Activated CD8-positive, alpha-beta memory T cell treated with anti-CD3 and anti-CD28 coated beads, Interleukin-2, amount 50 U/mL, for 1 hour (primary cell): ENCODE results near the gene DHCR7.

ENCODE experiments used
- DNase-seq: peaks from one replicate; pipeline ENCODE4 v3.0.0-alpha.2; 2020; ENCODE audit errors: extremely low read depth

The DHCR7 gene

DNA sequence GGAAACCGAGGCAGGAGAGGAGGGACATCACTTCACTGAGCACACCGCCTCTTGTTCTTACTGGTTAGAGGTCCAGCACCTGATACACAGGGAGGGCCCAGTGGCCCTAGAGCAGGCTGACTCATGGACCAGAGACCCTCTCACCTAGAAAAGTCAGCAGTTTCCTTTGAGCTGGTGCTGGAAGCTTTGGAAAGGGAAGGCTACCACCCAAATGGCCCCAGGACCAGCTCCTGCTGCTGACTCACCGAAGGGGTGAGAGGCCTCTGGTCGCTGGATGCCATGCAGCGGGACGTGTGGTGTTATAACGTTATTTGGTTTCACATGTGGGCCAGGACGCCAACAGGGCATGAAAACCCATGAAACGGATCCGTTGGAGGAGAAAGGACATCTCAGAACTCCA, 8.6 kb upstream of the DHCR7 start:
- DNase-seq, result no peak

DNA sequence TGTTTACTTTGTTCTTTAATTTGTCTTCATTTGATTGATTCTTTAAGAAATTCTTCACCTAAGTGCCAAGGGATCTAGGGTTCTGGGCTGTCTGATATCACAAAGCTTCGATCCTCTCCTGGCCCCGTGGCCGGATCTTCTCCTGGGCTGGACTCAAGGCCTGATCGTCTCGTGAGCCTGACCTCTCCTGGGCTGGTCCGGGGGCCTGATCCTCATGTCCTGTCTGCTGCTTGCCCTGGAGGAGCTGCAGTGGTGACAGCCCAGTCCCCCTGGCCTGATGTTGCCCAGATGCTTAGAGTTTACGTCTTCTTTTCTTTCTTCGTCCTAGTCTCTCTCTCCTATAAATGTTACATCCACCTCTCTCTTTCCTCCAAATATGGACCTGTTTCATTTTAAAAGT, 8.1 kb upstream of the DHCR7 start:
- no peak for DNase-seq

DNA sequence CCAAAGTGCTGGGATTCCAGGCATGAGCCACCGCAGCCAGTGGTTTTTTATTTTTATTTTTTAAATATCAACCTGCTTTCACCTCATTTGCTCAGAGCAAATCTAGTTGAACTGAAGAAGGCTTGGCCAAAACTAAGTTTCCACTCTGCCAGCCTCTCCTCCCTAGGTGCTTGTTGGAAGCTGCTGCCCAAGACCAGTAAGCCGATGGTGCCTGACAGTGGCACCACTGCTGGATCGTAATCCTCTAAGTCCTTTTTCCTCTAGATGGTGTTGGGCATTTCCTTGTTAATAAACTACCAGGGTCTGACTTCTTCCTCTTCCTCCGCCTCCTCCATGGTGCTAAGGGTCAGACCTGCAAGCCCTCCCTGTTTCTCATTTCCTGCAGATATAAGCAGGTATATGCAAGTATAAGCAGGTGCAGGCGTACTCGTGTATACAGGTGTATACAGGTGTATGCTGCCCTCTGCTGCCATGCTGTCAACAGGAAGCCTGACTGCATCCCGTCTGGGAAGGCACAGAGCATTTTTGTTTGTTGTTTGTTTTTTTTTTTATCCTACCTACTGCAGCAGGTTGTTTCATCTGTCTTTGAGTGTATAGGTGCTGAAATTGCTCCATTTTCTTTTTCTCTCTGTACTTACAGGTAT, 6.4 kb upstream of the DHCR7 start:
- DNase-seq, result no peak

DNA sequence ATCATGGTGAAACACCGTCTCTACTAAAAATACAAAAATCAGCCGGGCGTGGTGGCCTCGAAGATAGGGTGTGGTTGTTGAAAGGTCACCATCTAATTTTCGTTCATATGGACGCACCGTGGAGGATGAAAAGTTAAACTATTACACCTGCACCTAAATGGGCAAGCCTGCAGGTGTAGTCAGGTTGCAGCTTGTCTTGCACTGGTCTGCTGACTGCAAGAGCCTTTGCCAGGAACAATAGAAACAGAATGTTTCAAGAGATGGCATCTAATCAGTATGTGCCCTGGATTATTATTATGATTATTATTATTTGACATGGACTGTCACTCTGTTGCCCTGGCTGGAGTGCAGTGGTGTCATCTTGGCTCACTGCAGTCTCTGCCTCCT, 5.7 kb upstream of the DHCR7 start:
- DNase-seq, result no peak

DNA sequence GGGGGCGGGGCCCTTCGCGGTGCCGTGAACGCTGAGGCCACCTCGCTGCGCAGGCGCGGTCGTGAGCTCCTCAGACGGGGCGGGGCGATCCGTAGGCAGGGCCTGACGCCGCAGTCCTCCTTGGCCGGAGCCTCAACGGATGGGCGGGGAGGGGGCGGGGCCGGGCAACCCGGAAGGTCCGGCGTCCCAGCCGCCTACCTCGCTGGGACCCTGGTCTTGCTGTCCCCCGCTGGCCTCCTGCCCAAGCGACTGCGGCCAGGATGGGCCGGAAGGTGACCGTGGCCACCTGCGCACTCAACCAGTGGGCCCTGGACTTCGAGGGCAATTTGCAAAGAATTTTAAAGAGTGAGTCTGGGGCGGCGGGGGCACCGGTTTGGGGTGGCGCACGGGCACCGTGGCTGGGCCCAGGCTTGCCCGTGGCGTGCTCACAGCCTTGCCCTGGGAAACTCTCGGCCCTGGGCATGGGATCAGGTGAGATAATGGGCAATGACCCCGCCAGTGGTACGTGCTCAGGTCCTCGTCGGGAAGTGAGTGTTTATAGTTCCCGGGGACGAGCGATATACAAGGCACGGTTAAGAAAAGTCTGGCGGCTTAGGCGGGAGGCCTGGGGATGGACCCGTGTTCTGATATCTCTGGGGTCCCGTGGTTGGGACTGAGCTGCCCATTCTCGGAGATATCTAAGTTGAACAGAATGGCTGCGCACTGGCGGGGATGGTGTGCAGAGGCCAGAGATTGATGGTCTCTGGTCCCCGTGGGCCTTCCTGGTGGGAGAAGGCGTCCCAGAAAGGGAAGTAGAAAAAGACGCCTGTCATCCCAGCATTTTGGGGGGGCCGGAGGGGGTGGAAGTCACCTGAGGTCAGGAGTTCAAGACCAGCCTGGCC, 5.1 kb upstream of the DHCR7 start, which contains the start of gene NADSYN1:
NADSYN1 (plus strand) TSS at position 167 of the 881 bp plus-strand sequence; CDS start at position 261, 94 bp downstream.
- peak; percentile 69 for DNase-seq

DNA sequence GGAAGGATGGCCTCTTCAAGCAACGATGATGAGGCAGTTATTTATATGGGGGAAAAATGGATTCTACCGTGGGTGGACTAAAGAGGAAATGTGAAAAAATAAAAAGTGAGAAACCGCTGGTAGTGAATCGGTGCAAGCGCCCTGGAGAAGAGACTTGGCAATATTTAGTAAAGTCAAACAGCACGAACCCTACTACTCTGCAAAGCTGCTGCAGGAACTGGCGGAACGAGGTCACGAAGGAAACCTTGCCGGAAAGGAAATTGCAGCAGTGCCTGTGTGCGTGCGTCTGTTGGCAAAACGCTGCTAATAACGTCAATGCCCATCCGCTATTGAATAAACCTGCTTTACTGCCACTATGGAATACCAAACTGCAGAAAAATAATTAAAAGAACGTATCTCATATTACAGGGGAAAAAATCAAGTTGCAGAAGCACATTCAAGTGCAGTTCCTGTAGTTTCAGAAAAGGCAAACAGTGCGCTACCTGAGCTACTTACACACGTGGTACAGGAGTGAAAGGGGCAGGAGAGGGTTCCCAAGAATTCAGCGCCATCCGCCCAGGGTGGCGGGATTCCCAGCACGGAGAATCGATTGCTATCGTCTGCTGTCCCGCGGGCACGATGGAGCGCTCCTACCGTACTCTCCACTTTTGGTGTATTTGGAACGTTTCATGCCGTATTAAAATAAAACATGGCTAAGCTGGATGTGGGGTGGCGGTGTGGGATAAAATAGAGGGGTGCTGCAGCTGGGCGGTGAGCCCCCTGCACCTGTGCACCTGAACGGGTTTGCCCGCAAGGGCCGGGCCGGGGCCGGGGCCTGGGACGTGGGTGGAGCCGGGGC, 4.2 kb upstream of the DHCR7 start:
- peak; percentile 49 for DNase-seq

DNA sequence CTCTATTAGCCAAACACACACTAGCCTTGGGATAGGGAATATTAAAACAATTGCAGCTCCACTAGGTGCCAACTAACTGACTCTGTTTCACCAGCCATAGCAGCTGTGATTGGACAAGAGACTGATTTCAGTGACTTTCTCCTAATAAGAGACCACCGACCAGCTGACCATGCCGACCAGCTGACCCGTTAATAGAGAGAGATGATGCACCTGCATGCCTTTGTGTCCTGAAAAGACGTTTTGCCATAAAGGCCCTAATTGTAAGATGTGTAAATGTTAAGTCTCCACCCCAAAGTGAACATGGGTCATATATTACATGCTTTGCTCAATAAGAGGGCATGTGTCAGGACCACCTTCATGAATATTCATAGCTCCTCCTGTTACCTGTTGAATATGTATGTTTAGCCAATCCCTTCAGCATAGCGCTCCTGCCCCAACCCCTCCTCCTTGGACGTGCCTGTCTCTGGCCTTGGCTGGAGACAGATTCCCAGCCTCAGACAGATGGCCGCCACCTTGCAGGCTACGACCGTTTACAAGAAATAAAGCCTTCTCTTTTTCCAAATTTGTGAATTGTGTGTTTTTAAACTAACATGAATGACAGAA, 3.5 kb upstream of the DHCR7 start:
- DNase-seq, result no peak

DNA sequence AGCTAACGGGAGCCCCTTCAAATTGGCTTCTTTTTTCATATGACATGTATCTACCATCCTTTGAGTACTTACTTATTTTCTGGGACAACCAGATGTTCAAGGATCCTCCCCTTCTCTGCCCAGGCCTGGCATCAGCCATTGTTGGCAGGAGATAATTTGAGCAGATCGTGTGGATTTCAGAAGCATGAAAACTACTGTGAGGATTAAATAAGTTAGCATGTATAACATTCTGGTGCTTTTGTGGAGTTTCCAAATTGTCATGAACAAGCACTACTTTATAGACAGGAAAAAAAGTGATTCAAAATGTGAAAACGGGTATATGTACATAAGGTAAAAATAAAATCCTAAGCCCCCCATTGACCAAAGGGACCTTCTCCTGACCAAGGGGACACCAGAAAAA, 2.7 kb upstream of the DHCR7 start:
- no peak for DNase-seq

DNA sequence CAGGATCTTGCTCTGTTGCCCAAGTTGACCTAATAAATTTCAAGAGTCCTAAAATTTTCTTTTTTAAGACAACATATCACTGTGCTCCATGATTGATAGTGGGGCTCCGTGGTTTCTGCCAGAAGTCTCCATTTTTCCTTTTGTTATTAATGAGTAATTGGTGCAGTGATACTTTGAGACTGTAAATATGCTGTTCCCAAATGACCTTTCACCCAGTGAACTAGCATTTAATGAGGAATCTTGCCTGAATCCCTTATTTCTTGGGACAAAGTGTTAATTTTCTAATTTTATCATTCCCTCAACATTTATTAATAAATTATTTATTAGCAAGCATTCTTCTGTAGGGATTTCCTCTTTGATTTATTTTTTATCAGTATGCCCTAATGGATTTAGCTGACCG, 2.3 kb upstream of the DHCR7 start:
- no peak for DNase-seq

DNA sequence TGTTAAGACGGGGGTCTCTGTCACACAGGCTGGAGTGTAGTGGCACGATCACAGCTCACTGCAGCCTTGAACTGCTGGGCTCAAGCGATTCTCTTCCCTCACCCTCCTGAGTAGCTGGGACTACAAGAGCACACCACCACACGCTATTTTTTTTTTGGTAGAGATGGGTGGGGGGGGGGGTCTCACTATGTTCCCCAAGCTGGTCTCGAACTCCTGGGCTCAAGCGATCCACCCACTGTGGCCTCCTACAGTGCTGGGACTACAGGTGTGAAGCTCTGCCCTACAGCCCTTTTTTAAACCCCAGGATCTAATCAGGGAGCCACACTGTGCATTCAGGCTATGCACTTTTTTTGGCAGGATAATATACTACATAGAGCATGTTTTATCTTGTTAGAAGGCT, 1.4 kb upstream of the DHCR7 start:
- DNase-seq, result no peak

DNA sequence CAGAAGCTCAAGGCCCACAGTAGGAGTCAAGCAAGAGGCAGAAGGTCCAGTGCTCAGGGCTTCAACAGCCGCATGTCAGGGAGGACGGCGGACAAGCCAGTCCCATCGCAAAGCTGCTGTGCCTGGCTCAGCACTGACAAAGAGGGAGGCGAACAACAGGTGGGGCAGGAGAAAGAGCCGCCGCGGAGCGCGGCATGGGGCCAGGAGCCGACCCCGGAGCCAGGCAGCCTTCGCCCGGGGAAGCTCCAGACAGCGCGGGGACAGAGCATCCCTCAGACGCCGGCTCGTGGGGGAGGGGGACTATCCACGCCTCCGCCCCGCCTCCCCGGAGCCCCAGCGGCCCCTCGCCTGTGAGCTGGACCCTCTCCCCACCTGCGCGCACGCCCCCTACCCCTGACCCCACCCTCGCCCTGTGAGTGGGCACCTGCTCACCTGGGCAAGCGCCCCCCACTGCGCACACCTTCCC, 369 bp downstream of the DHCR7 start:
- no peak for DNase-seq

DNA sequence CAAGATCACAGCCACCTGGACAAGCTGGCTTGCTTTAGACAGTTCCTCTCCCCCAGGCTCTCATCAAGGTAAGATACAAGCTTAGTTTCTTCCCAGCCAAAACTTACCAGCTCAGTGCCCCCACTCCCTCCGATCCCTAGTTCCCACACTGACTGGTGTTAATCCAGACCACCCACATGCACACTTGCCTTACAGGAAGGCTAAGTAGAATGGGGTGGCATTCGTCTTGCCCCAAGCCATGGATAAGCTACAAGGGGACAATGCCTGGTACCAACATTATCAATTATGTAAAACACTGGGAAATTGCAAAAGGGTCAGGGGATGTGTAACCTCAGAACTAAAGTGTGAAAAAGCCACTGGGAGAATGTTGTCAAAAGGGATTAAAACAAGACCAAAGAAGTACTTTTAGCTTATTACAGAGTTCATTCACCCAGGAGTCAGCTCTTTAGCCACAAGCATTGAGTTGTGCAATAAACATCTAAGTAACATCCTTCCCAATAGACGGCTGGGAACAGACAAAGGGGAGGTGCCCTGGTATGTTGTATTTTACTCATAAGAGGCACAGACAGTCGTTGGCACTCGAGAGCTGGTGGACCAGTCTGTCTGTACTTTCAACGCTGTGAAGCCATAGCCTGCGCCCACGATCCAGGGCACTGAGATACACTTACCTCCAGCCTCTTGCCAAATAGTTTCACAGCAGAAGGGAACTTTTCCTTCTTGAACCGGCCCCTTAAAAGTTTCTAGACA, 1.1 kb downstream of the DHCR7 start:
- DNase-seq, result no peak

DNA sequence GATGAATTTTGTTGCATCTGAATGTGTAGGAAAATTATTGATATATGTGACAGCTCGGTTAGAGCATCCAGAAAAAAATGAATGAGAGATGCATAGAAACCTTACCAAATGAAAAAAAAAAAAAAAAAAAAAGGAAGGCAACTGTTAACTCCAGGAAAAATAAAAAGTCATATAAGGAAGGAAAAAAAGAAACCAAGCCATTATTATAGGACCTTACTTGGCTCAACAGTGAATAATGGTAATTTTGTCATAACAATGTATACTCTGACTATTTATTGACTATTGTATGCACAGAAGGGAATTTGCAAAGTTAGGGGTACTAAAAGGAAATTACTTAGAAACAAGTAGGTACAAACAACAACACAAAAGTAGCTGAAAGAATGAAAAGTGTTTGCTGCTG, 2.0 kb downstream of the DHCR7 start:
- DNase-seq, result no peak

DNA sequence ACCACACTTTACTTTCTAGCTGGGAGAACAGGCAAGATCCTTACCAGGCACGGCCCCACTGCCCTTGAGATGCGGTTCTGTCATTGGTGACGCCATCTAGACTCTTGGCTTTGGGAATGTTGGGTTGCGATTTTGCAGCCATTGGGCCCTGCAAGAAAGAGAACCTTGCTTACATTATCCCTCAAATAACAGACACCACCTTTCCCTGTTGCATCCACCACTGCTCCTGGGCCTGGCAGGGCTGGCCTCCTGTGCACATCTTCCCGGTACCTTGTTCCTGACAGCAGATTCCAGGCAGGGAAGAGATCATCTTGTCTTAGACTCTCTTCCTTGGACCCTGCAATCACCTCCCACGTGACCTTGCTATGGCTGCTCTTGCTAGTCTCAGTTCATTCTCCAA, 3.4 kb downstream of the DHCR7 start:
- DNase-seq, result no peak

DNA sequence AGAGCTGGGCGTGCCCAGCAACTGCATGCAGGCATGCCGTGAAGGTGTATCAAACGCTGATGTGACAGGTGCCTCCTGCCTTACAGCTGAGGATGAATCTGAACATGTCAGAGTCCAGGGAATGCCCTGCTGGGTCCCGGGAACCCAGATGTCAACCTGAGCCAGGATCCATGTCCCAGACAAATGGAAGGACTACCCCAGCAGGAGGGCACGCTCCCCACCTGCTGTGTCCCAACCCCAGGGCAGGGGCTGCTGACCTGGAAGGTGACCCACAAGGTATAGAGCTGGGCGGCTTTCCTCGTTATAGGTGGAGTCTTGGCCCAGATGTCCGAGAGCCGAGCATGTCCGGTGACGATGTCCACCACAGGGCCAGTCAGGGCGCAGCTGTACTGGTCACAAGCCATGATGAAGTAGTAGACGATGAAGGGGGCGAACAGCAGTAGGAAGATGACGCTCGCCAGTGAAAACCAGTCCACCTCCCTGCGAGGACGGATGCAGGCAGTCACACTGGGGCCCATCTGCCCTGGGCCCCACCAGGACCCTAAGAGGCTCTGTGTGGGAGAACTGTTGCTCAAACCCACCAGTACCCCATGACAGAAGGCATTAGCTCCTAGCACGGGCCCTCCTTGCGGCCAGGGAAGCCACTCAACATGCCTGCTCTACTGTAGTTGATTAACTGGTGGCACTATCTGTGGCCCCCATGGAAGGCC, 4.3 kb downstream of the DHCR7 start:
- DNase-seq, result no peak

DNA sequence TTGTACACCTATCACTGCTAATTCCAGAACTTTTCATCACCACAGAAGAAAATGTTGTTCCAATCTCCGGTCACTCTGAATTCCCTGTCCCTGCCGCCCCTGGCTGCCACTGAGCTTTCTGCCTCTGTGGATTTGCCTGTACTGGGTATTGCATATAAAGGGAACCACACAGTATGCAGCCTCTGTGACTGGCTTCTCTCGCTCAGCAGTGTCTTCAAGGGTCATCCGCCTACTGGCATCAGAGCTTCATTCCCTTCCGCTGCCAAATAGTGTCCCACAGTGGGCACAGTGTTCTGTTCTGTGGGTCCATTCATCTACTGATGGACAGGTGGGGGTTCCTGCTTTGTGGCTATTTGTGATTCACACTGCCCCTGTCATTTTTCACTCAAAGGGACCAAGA, 5.3 kb downstream of the DHCR7 start:
- DNase-seq, result no peak

DNA sequence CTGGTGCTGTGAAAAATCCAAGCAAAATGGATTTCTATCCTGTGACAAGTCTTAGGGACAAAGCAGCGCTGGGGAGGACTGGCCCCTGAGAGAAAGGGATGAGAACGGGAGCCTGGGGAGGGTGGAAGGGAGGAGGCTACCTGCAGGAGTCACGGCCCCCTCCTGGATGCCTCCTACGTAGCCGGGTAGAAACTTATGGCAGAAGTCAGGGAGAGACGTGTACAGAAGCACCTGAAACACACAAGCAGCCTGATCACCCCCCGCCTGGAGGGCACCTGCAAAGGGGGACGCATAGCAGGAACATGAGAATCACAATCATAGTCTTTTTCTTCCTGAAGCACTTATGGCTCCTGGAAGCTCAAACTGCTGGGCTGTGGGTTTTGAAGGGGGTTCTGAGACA, 6.1 kb downstream of the DHCR7 start:
- DNase-seq, result no peak

DNA sequence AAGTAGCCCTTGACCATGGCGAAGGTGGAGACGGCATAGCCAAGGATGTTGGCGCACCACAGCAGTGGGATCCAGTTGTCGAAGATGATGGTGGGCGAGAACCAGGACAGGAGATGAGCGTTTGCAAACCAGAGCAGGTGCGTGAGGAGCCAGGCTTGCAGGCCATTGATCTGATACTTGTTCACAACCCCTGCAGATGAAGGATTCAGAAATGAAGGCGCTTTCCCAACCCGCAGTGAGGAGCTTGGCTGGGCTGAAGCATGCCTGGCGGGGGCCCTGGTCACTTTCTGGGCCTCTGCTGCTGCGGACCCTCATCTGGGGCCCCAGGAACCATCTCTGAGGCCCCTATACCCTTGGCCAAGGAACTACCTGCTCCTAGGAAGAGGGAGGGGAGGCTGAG, 6.9 kb downstream of the DHCR7 start:
- DNase-seq, result no peak

DNA sequence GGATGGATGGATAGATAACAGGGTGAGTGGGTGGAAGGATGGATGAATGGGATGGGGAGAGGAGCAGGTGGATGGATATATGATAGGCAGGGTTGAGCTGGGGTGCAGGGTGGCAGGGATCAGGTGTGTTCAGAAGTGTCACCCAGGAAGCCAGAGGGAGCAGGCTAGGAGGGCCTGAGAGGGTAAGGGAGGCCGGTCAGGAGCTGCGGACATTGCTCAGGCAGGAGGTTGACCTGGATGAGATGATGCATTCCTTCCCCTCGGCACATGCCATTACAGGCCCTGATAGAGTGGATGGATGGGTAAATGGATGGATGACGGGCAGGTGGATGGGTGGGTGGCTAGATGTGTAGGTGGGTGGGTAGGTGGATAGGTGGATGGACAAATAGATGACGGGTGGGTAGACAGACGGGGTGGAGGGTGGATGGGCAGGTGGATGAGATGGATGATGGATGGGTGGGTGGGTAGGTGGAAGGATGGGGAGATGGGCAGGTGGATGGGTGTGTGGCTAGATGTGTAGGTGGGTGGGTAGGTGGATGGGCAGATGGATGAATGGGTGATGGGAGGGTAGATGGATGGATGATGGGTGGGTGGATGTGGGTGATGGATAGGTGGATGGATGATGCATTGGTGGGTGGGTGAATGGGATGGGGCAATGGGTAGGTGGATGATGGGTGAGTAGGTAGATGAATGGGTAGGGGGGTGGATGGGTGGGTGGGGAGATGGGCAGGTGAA, 8.0 kb downstream of the DHCR7 start:
- DNase-seq, result no peak

DNA sequence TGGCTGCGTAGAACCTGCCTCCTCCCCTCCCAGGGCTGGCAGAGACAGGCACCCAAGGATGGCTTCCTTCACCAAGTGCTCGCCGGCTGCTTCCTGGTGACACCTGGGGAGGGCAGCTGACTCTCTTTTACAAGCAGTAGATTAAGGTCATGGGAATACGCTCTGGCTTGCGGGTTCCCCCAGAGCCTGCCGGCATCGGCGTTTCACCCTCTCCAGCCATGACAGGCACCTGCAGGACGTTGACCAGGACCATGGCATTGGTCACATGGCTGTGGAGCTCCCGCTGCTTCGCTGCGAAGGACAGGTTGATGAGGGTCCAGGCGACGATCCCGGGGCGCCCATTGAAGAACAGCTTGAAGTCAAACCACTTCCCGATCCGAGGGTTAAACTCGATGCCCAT, 9.5 kb downstream of the DHCR7 start:
- no peak for DNase-seq
